Mesendoderm (in vitro differentiated cells): Measurements from ENCODE around the gene RAB3IL1. TPM values are rescaled to one million over a fixed set of nuclear protein-coding genes. Genes with fewer than 3 reads are reported as not detected.

Experiments used
- DNase-seq: peaks from one replicate; pipeline ENCODE4 v3.0.0; 2013
- H2AK5ac ChIP-seq: 2 replicates; pipeline ENCODE4 v1.6.1; 2013; ENCODE audit warnings: low read length, inconsistent platforms
- H2BK120ac ChIP-seq: 2 replicates; pipeline ENCODE4 v1.6.1; 2013; ENCODE audit warnings: low read depth, mild to moderate bottlenecking, low read length, moderate library complexity, mixed read lengths
- H2BK15ac ChIP-seq: replicated peaks from 2 replicates; pipeline ENCODE4 v1.6.1; 2013; ENCODE audit warnings: low read depth, mild to moderate bottlenecking, moderate library complexity
- H2BK5ac ChIP-seq: 2 replicates; pipeline ENCODE4 v1.6.1; 2013; ENCODE audit warnings: low read length, inconsistent platforms
- H3K18ac ChIP-seq: 2 replicates; pipeline ENCODE4 v1.6.1; 2013; ENCODE audit warnings: mild to moderate bottlenecking, low read length, mixed read lengths
- H3K23ac ChIP-seq: one replicate; pipeline ENCODE4 v1.6.1; 2013; ENCODE audit warnings: low read length
- H3K27ac ChIP-seq: 2 replicates; pipeline ENCODE4 v1.5.1; 2013; ENCODE audit warnings: low read depth, mild to moderate bottlenecking, inconsistent platforms, low read length, moderate library complexity
- H3K27me3 ChIP-seq: 2 replicates; pipeline ENCODE4 v1.6.1; 2013; ENCODE audit warnings: low read length, control low read depth, mild to moderate bottlenecking, inconsistent platforms; ENCODE audit not compliant: insufficient read depth, poor library complexity
- H3K36me3 ChIP-seq: 2 replicates; pipeline ENCODE4 v1.6.1; 2013; ENCODE audit warnings: low read length, inconsistent platforms; ENCODE audit not compliant: control insufficient read depth, insufficient read depth
- H3K4ac ChIP-seq: one replicate; pipeline ENCODE4 v1.6.1; 2013; ENCODE audit warnings: low read depth, mild to moderate bottlenecking, low read length, moderate library complexity
- H3K4me1 ChIP-seq: 2 replicates; pipeline ENCODE4 v1.6.1; 2013; ENCODE audit warnings: low read depth, low read length, inconsistent platforms; ENCODE audit not compliant: control insufficient read depth
- H3K4me2 ChIP-seq: 2 replicates; pipeline ENCODE4 v1.6.1; 2013; ENCODE audit warnings: low read length
- H3K4me3 ChIP-seq: 2 replicates; pipeline ENCODE4 v1.5.1; 2013; ENCODE audit warnings: mild to moderate bottlenecking, low read length
- H3K56ac ChIP-seq: one replicate; pipeline ENCODE4 v1.6.1; 2013; ENCODE audit warnings: low read length
- H3K79me1 ChIP-seq: 2 replicates; pipeline ENCODE4 v1.6.1; 2013; ENCODE audit warnings: low read length, inconsistent platforms
- H3K79me2 ChIP-seq: 2 replicates; pipeline ENCODE4 v1.6.1; 2013; ENCODE audit warnings: mild to moderate bottlenecking, low read length; ENCODE audit not compliant: control insufficient read depth, insufficient read depth
- H3K9ac ChIP-seq: 2 replicates; pipeline ENCODE4 v1.6.1; 2013; ENCODE audit warnings: low read length, inconsistent platforms
- H4K5ac ChIP-seq: one replicate; pipeline ENCODE4 v1.6.1; 2013; ENCODE audit warnings: low read length
- H4K8ac ChIP-seq: one replicate; pipeline ENCODE4 v1.6.1; 2013; ENCODE audit warnings: low read depth, mild to moderate bottlenecking, control low read depth, low read length, moderate library complexity
- WGBS: extraction: QIAGEN DNeasy Blood & Tissue Kit; methylation state at CpG from one replicate; pipeline ENCODE4 v1.1.7; 2013; ENCODE audit warnings: low lambda C conversion rate, missing lambda C conversion rate; ENCODE audit not compliant: insufficient coverage; ENCODE audit errors: extremely low coverage; 5-methylcytosine and 5-hydroxymethylcytosine counted together
- small RNA-seq: library from polyadenylated mRNA; stranded (forward); fragments of <200 nt; extraction: miRNeasy Mini kit (QIAGEN cat#:217004); gene quantifications from one replicate; pipeline ENCODE3, GENCODE V24; 2013; ENCODE audit not compliant: insufficient read depth

RAB3IL1 gene

DNA sequence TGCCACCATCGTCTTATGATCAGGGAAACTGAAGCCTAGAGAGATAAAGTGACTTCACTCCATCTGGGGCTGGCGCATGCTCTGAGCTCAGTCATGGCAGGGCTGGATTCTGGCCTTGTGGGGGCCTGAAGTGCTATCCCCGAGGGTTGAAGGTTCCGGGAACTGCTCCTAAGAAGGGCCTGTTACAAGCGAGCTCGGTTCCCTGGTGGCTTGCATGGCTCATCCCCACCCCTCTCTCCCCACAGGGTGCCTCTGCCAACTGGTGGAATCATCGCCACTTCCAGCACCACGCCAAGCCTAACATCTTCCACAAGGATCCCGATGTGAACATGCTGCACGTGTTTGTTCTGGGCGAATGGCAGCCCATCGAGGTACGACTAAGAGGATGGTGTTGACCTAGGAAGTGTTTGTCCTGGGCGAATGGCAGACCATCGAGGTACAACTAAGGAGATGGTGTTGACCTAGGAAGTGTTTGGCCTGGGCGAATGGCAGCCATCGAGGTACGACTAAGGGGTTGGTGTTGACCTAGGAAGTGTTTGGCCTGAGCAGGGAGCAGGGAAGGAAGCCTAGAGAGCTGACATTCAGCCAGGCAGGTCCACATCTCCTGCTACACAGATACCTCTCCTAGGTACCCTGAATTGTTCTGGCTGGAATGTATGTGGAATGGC is 69.3 kb downstream of the RAB3IL1 start:
- no peak overlapping the region for H3K4ac ChIP-seq
- no peaks in the 10 kb centered on the region for H3K27me3 ChIP-seq
- no peak overlapping the region for H3K4me2 ChIP-seq
- H3K79me1 ChIP-seq, result peaks cover 8% of the 10 kb centered on the region
- no peak overlapping the region for H2AK5ac ChIP-seq
- H3K36me3 ChIP-seq, result peaks cover 29% of the 10 kb centered on the region
- DNase-seq, result no peak
- no peak overlapping the region for H3K23ac ChIP-seq
- H3K18ac ChIP-seq, result no peak overlapping the region
- no peak overlapping the region for H4K8ac ChIP-seq
- no peak overlapping the region for H2BK5ac ChIP-seq
- H3K56ac ChIP-seq, result no peak overlapping the region
- H2BK120ac ChIP-seq, result no peak overlapping the region
- no peaks in the 10 kb centered on the region for H3K79me2 ChIP-seq
- WGBS, result no CpG with 5 or more reads among the region's 18 CpGs
- no peaks in the 10 kb centered on the region for H3K4me1 ChIP-seq
- H3K27ac ChIP-seq, result no peak overlapping the region
- no peak overlapping the region for H3K9ac ChIP-seq
- no peak overlapping the region for H2BK15ac ChIP-seq
- no peak overlapping the region for H3K4me3 ChIP-seq
- no peak overlapping the region for H4K5ac ChIP-seq

Small RNA genes within 50 kb of the gene (small RNA-seq; reads per million reads assigned to genes)
- gene MIR6746, result not detected
- gene RNU6-1243P, result not detected
